Ovary (tissue), 3 donors: Measurements from ENCODE around the gene MDFI.

Source experiments
- POLR2A ChIP-seq: fragments of 450-650 bp; IDR thresholded peaks from one replicate; pipeline ENCODE4 v1.6.1; 2017; ENCODE audit warnings: antibody characterized with exemption, mild to moderate bottlenecking, moderate library complexity
- TF ChIP-seq, protein P1 (sequence below), 3 donors: fragments of 450-650 bp in 2 of 3; fragments of 200-600 bp in 1 of 3; IDR thresholded peaks; one replicate each; pipeline versions ENCODE4 v1.5.1 to v1.8.0; 2016 to 2022; ENCODE audit warnings: antibody characterized with exemption in 3 of 3, mild to moderate bottlenecking in 1 of 3
- donor health status: DM: no; HTN: no; CAD: no.

DNA sequence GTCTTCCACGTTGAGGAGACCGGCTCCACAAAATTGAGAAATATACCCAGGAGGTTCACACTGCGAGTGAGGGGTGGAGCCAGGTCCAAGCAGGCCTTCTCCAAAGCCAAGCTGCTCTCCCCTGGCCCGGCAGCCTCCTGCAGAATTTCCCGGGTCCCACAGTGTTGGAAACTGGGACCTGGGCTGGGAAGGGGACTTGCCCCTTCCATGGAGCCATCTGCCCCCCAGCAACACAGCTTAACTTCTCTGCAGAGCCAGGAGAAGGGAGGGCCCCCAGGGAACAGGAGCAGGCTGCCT lies 35.4 kb downstream of the MDFI start:
- TF ChIP-seq, protein P1, sequence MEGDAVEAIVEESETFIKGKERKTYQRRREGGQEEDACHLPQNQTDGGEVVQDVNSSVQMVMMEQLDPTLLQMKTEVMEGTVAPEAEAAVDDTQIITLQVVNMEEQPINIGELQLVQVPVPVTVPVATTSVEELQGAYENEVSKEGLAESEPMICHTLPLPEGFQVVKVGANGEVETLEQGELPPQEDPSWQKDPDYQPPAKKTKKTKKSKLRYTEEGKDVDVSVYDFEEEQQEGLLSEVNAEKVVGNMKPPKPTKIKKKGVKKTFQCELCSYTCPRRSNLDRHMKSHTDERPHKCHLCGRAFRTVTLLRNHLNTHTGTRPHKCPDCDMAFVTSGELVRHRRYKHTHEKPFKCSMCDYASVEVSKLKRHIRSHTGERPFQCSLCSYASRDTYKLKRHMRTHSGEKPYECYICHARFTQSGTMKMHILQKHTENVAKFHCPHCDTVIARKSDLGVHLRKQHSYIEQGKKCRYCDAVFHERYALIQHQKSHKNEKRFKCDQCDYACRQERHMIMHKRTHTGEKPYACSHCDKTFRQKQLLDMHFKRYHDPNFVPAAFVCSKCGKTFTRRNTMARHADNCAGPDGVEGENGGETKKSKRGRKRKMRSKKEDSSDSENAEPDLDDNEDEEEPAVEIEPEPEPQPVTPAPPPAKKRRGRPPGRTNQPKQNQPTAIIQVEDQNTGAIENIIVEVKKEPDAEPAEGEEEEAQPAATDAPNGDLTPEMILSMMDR (IDR thresholded peaks at IDR 0.05), result no peak
- TF ChIP-seq POLR2A, result no peak
